GM21528 (cell line): Measurements from ENCODE around the gene SLC19A1.

Experiments used
- ATAC-seq: cut with Tn5 transposase; IDR thresholded peaks from one replicate; pipeline ENCODE4 v1.9.1; 2021; ENCODE audit warnings: mild to moderate bottlenecking, moderate library complexity; ENCODE audit not compliant: unreplicated experiment, low FRiP score

The SLC19A1 gene

DNA sequence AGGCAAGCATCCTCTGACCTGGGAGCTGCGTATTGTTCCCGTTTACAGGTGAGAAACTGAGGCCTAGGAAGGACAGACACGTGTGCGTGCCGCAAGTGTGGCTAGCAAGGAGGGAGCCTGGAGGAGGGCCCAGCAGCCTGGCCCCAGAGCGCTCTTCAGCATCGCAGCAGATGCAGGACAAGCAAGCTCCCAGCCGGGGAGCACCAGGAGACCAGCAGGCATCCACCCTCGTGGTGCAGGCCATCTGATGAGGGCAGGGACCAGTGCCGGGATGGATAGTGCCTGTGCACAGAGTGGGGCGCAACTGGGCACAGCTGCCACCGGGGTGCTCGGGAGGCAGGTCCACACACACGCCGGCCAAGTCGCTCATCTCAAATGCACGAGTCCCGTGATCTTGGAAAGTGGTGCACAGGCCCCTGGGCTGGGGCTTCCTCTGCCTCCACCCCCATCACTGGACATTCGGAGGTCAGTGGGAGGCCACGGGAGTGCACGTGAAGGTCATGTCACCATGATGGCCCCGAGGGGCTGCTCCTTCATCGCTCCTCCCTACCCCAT is 82.2 kb downstream of the SLC19A1 start:
- no peak for ATAC-seq

DNA sequence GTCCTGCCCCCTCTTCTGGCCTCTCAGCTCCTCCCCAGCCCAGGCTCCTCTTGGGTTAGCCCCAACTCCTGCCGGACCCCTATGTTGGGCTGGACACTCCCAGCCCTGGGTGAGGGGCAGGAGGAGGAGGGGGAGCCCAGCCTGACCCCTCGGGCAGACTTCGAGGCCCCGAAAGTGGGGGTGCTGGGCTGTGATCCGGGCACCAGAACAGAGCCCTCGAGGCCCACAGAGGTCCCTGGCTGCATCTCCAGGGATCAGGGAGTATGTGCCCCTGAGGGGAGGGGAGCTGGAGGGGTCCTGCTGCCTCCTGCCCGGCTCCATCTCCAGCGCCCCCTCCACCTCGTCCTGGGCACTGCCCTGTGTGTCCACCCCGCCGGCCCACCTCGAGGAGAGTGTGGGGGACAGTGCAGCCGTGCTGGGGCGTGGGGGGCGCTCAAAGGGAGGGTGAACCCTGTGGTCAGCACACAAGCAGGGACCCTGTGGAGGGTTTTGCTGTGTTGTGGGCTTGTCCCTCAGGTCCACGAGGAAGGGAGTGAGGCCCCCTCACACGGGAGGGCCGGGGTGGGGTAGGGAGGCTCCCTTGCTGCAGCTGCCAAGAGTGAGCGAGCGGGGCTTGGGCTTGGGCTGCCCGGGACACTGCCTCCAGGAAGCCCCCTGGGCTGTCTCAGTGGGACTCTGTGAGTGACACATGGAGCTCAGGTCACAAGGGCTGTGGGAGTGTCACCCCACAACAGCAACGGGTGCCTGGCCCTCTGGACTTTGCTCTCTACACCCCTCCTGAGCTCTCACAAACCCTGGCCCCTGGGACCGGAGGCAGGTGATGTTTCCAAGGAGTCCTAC is 82.8 kb downstream of the SLC19A1 start:
- no peak for ATAC-seq

DNA sequence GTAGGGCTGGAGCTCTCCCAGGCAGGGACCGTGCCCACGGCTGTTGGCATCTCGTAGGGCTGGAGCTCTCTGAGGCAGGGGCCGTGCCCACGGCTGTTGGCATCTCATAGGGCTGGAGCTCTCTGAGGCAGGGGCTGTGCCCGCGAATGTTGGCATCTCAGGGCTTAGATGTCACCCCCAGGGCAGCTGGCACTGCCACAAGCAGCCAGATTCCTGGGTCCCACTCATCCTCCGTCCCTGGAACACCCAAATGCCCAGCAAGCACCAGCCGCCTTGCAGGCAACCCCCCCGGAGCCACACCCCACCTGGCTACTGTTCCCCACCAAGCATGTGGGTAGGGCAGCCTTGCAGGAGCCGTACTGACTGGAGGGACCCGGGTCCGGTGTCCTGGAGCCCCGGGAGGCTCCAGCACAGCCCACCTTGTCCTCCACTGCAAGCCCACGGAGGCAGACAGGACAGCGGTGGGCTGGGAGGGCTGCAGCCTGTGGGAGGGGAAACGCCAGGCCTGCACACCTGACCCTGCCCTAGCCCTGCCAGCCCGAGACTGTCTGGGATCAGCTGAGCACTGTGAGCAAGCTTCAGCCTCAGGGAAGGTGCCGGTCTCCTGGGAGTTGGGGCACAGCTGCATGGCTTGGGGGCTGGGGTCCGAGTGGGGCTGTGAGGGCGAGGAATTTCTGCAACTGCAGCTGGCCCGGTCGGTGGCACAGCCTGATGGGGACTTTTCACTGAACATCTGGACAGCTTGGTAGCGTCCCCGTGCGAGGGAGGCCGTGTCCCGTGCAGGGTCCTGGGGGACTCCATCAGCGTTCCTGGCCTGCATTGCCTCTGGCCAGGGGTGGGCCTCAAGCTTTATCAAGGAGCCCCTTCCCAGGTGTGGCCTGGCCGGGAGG is 83.7 kb downstream of the SLC19A1 start:
- ATAC-seq = no peak

DNA sequence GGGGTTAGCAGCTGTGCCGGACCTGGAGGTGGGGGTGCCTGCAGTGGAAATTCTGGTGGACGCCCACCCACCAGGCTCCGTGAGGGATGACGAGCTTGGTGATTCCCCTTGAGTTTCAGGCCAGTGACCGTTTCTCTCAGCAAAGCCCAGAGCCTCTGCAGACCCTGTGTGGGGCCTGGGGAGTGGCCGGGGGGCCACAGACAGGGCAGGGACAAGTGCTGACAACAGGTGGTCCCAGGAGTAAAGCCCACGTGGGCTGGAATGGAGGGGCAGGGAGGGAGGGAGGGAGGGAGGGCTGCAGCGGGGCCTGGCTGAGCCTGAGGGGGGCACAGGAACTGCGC is 84.4 kb downstream of the SLC19A1 start:
- ATAC-seq = no peak

DNA sequence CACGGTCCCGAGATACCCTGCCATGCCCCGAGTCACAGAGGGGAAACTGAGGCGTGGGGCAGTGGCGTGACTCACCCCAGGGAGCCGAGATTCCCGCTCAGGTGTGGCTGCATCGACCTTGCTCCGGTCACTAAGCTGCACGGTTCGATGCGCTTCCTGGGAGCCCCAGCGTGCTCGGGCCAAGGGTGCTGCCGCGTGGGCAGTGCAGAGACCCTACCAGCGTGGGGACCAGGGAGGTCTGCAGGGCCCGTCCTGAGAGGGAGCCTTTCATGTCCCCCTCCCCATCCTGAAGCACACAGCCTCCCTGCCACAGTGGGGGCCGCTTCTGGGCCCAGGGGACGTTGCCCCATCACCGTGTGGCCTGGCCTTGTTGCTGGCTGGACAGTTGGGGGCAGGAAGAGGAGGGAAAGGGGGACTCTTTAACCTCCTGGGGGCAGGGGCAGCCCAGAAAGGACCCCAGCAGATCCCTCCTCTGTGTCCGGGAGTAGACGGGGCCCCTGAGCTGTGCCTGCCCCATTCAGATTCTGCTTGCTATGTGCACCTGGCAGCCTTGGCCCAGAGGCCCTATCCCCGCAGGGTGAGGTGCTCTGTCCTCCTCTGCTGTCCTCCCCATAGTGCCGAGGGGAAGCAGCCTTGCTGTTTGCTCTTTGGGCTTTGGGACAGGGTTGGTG is 84.9 kb downstream of the SLC19A1 start:
- no peak for ATAC-seq

DNA sequence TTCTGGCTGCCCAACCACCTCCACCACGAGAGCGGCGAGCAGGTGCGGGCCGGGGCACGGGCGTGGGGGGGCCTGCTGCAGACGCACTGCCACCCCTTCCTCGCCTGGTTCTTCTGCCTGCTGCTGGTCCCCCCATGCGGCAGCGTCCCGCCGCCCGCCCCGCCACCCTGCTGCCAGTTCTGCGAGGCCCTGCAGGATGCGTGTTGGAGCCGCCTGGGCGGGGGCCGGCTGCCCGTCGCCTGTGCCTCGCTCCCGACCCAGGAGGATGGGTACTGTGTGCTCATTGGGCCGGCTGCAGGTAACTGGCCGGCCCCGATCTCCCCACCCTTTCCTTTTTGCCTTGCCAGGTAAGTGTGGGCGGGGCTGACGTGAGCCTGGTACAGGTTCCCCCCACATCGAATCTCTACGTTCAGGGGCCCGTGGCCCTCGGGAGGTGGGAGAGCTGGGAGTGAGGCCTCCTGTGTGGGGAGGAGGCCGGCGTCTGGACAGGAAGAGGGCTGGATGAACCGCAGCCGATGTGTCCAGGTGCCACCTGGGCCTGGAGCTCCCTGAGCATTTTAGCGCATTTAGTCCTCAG is 85.6 kb downstream of the SLC19A1 start:
- no peak for ATAC-seq

DNA sequence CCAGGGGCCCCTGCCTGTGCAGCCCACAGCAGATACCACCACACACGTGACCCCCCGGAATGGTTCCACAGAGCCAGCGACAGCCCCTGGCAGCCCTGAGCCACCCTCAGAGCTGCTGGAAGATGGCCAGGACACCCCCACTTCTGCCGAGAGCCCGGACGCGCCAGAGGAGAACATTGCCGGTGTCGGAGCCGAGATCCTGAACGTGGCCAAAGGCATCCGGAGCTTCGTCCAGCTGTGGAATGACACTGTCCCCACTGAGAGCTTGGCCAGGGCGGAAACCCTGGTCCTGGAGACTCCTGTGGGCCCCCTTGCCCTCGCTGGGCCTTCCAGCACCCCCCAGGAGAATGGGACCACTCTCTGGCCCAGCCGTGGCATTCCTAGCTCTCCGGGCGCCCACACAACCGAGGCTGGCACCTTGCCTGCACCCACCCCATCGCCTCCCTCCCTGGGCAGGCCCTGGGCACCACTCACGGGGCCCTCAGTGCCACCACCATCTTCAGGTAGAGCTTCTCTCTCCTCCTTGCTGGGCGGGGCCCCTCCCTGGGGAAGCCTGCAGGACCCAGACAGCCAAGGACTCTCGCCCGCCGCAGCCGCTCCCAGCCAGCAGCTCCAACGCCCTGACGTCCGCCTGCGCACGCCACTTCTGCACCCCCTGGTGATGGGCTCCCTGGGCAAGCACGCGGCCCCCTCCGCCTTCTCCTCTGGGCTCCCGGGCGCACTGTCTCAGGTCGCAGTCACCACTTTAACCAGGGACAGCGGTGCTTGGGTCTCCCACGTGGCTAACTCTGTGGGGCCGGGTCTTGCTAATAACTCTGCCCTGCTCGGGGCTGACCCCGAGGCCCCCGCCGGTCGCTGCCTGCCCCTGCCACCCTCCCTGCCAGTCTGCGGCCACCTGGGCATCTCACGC is 86.3 kb downstream of the SLC19A1 start:
- no peak for ATAC-seq

DNA sequence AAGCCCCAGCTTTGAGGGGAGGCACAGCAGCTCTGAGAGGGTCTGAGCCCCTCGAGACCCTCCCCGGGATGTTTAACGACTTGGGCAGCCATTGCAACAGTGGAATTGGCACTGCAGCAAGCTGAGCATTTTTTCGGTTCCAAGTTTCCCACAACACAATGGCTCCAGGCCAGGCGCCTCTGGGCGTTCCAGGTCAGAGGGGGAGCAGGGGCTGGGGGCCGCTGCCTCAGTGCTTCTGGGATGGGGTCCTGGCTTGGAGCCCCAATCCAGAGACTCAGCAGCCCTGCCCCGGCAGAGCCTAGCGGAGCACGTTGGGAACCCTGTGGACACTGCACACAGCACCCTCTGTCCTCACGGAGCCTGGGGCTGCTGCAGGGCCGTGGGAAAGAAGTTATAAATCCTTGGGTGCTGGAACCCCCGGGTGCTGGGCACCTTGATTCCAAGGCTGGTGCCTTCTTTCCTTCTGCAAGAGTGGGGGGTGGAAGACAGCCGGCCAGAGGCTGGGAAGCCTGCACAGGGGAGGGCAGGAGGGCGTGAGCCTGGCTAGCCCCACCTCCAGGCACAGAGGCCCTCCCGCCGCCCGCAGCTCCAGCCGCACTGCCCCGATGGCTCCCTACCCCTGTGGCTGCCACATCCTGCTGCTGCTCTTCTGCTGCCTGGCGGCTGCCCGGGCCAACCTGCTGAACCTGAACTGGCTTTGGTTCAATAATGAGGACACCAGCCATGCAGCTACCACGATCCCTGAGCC is 87.1 kb downstream of the SLC19A1 start:
- no peak for ATAC-seq

DNA sequence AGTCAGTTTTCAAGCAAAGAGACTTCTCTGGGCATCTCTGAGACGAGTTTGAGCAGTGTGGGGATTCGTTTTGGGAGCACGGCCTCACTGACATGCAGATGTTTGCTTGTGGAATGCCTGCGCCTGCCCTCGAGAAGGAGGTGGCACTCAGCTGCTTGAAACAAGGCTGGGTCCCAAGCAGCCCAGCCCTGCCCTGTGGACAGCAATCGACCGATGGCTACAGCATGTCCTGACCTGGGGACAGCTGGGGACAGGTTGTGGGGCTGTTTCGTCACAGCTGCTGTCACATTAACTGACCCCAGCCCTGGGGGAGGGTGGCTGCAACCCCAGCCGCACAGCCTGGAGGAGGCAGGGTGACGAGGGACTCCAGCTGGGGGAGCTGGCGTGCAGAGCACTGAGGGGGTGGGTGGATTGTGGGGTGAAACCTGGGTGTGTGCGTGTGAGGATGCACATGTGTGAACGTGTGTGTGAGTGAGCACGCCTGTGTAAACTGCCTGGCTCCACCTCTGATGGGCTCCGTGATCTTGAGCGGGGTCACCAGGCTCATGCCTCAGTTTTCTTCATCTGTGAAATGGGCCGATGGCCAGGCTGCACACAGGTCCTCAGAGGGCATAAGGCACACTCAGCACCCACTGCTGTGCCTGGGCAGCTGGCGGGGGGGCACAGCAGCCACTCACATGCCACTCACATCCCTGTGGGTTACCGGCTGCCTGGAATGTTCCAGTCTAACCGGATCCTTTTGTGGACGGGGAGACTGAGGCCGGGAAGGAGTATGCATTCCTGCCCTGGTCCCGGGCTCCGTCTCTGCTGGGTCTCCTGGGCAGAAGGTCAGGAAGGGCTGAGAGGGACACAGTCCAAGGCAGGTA is 87.9 kb downstream of the SLC19A1 start:
- ATAC-seq = no peak

DNA sequence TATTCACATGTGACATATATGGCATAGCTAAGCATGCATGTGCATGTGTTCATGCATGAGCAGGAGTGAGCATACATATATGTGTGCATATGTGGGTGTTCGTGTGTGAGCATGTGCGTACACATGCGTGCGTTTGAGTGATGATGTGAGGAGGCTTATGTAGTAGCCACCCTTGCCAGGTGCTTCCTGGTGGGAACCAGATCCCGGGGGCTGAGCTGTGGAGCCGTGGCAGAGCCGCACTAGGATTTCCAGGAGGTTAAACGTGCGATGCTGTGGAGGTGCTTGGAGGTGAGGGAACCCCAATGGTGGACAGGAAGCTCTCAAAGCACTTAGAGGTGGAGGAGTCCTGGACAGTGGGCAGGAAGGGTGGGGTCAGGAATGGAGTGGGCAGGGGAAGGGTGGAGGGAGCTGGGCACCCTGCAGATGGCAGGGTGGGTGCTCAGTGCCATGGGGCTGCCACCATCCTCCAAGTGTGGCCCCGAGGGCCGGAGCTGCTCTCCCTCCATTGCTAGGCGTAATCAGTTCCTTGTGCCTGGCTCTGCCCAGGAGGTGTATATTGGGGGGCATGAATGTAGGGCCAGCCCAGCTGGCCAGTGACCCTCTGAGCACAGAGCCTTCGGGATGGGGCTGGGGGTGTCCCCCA is 88.8 kb downstream of the SLC19A1 start:
- no peak for ATAC-seq

DNA sequence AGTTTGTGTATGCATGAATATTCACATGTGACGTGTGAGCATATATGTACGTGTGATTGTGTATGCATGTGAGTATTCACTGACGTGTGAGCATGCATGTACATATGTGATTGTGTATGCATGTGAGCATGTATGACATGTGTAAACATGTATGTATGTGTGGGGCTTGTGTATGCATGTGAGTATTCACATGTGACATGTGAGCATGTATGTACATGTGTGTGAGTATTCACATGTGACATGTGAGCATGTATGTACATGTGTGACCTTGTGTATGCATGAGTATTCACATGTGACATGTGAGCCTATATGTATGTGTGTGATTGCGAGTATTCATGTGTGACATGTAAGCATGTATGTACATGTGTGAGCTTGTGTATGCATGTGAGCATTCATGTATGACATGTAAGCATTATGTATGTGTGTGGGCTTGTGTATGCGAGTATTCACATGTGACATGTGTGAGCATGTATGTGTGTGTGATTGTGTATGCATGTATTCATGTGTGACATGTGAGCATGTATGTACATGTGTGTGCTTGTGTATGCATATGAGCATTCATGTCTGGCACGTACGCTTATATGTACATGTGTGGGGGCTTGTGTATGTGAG is 89.4 kb downstream of the SLC19A1 start:
- ATAC-seq = no peak

DNA sequence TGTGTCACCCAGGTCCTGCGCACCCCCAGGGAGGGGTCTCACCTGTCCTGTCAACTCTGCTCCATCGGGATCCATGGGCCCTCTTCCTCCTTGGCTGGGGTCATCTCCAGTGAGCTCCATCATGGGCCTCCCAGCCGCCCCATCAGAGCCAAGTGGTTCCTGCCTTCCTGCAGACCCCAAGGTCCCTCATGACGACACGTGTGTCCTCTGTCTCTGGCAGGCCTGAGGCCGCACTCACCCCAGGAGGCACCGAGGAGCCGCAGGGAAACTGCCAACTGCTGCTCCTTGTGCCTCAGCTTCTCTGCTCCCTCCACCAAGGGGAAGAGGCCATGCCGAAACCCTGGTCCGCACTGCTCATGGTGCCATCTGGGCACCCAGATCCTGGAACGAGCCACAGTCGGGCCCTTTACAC is 90.5 kb downstream of the SLC19A1 start:
- ATAC-seq = no peak

DNA sequence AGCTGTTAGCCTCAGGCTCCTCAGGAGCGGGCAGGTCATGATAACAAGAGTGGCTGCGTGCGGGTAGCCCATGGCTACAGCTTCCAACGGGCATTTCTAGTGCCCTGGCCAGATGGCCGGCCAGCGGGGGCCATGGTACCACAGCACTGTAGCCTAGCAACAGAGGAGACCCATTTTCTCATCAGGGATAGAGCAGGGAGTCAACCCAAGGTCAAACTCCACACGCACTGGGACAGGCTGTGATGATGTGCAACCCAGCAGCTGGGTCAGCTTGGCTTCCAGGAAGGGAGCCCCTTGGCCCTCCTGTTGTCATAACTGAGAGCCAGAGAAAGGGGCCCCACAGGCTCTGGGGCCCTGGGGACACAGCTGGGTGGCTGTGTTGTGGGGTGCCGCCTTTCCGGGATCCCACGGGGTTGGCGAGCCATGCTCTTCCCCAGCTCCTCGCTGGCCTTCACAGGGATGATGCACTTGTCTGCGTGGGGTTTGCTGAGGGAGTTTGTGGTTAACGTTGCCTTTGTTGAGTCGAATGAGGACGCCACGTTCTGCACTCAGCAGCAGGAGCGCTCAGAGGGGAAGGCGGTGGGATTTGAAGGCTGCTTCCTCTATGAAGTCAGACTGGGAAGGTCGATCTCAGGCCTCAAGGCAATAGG is 91.0 kb downstream of the SLC19A1 start:
- ATAC-seq = no peak

DNA sequence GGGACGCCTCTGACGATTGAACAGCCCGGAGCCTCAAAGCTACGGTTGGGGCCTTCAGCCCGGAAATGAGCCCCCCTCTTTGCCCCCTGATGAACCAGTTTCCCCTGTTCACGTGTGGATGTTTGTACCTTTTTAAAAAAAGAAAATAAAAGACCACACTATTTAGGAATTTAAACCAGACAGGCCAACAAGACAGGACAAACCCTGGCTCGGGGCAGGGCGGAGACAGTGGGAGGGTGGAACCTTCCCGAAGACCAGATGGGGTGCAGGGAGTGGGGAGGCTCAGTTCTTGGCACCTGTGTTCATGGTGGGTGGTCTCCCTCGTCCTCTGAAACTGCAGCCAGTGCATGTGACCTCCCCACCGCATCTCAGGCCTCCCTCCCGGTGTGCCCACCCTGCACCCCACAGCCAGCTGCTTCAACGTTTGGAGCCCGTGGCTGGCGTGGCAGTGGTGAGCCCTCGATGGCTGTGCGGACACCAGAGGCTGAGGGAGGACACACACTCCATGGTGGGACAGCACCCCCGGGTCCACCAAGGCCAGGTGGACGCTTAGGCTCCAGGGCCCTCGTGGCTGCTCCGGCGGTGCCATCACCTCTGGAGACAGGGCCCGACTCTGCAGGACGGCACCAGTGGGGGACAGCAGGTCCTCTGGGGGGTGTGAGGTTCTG is 91.7 kb downstream of the SLC19A1 start:
- no peak for ATAC-seq

DNA sequence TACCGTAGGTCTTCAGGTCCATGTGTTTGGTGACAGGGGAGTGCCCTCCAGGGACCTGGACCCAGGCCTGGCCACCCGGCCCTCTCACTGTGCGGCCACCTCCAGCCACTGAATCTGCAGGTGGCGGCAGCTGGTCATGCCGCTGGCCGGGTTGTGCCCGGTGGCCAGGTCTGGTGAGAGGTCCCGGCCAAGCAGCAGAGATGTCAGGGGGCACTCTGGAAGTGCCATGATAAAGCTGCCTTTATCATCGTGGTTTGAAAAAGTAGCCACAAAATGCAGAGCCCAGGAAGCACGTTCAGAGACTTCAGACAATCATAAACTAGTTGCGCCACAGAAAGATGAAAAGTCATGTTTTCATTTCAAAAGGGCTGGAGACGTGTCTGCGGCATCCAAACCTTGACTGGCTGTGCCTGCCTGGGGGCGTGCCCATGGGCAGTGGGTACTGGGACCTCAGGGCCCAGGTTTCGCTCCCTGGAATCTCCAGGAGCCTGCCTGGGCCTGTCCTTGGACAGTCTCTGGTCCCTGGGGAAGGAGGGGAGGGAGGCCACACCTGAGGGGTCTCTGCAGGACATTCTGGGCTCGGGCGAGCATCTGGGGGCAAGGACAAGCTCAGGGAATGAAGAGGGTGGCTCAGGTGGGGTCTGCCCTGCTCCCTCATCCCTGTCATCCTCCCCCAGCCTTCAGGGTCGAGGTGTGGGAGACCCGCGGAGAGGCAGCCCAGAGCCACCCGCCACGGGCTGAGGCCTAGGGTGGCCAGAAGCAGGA is 92.4 kb downstream of the SLC19A1 start:
- no peak for ATAC-seq
